Measurements from ENCODE around the gene FZR1.

The FZR1 gene

GRCh38 chr19:3586127-3586626 lies 80.1 kb downstream of the FZR1 start:
- ChIA-PET POLR2A (ENCODE audit: low non-redundant PET) (no interaction called here), CTCF (interaction anchor here (0.7 to 1.4 kb wide), 3 partner anchors 11 to 218 kb away, joined by 3 to 4 read pairs (median 3); no protein-coding TSS in a partner anchor)
- no peak overlapping the region for H3K27ac ChIP-seq
- DNase-seq (ENCODE audit: low spot score) = no peak
- TF ChIP-seq, protein P1, sequence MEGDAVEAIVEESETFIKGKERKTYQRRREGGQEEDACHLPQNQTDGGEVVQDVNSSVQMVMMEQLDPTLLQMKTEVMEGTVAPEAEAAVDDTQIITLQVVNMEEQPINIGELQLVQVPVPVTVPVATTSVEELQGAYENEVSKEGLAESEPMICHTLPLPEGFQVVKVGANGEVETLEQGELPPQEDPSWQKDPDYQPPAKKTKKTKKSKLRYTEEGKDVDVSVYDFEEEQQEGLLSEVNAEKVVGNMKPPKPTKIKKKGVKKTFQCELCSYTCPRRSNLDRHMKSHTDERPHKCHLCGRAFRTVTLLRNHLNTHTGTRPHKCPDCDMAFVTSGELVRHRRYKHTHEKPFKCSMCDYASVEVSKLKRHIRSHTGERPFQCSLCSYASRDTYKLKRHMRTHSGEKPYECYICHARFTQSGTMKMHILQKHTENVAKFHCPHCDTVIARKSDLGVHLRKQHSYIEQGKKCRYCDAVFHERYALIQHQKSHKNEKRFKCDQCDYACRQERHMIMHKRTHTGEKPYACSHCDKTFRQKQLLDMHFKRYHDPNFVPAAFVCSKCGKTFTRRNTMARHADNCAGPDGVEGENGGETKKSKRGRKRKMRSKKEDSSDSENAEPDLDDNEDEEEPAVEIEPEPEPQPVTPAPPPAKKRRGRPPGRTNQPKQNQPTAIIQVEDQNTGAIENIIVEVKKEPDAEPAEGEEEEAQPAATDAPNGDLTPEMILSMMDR (conservative IDR thresholded peaks at IDR 0.05; ENCODE audit: low read depth) = 0 out of 2 replicates have a peak, but pooled peaks have one; percentile 12

DNA sequence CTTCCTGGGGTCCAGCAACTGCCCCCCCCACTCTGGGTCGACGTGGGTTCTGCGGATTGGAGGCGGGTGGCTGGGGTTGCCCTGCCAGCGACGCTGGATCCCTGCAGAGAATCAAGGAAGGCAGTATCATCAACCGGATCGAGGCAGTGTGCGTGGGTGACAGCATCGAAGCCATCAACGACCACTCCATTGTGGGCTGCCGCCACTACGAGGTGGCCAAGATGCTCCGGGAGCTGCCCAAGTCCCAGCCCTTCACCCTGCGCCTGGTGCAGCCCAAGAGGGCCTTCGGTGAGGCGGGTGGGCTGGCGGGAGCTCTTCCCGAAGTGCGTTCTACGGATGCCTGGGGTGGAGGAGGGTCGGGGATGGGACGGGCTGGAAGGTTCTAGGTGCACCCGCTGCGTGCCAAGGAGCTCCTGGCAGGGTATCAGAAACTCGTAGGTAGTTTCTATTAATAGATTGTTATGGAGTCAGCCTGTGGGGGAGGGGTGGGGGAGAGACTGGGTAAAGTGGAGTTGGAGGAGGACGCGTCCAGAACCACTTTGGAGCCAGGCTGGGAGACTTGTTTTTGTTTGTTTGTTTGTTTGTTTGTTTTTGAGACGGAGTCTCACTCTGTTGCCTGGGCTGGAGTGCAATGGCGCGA lies 80.7 kb downstream of the FZR1 start:
- TF ChIP-seq, protein P1 (conservative IDR thresholded peaks at IDR 0.05; ENCODE audit: low read depth) = no peak
- CTCF ChIA-PET = interaction anchor here (0.8 kb wide), 1 partner anchor 42 kb away, joined by 3 read pairs; no protein-coding TSS in a partner anchor
- DNase-seq (ENCODE audit: low spot score) = no peak
- POLR2A ChIA-PET (ENCODE audit: low non-redundant PET) = no interaction called here
- H3K27ac ChIP-seq = no peak overlapping the region

Data from RWPE1 (cell line).